Heart left ventricle (tissue), 13 donors: ENCODE data around the gene U2AF1L4.

ENCODE experiments used
- POLR2A ChIP-seq, 2 donors: fragments of 450-650 bp; IDR thresholded peaks; one replicate each; pipeline ENCODE4 v1.6.1; 2017; ENCODE audit warnings: antibody characterized with exemption in 2 of 2, mild to moderate bottlenecking in 2 of 2, moderate library complexity in 2 of 2
- TF ChIP-seq, protein P1 (sequence below), 12 donors: fragments of 200-600 bp; sonication (generic) in 4 of 12; IDR thresholded peaks; one replicate each; pipeline versions ENCODE4 v1.5.0 to v1.8.0; 2018 to 2022; ENCODE audit warnings: antibody characterized with exemption in 12 of 12, mild to moderate bottlenecking in 5 of 12
- donor health status: ischemic (EF 13 %, LVEDD 7.1; RV severe dilation, severe dysfunction).
- donor health status: DM: no; HTN: yes; CAD: no.
- donor health status: DM: no; HTN: no; CAD: no.
- donor health status: ischemic (EF 25% LVEDD 6.9; RV normal size, moderate dysfunction).
- donor health status: ischemic (EF 25% LVEDD 5.7; RV mildly dilated, moderate dysfunction).
- donor health status: ischemic (EF 35%, LVEDD 5.7; RV mildly dilated, moderate dysfunction).
- donor health status: nonischemic (EF 11% LVEDD 7.7; RV severe dilation, severe dysfunction).
- donor health status: DM: yes; HTN: yes; CAD: no.
- donor health status: PGD.
- donor health status: ischemic (EF 29% LVEDD 5.4; RV normal size, mild dysfunction).
- donor health status: nonischemic (EF 23%, LVEDD 6.1; RV moderate dilation, normal function).

DNA sequence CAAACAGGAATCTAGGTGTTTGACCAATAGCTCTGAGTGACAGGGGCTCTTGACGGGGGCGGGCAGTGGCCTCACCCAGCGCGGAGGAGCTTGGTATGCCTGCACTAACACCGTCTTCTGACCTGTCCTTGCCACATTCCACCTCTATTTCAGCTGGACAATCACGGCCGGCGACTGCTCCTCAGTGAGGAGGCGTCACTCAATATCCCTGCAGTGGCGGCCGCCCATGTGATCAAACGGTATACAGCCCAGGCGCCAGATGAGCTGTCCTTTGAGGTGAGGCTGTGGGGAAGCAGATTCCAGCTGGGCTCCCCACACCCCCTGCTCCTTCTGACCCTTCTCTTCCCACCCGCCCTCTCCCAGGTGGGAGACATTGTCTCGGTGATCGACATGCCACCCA, 34.8 kb upstream of the U2AF1L4 start:
- TF ChIP-seq, protein P1, sequence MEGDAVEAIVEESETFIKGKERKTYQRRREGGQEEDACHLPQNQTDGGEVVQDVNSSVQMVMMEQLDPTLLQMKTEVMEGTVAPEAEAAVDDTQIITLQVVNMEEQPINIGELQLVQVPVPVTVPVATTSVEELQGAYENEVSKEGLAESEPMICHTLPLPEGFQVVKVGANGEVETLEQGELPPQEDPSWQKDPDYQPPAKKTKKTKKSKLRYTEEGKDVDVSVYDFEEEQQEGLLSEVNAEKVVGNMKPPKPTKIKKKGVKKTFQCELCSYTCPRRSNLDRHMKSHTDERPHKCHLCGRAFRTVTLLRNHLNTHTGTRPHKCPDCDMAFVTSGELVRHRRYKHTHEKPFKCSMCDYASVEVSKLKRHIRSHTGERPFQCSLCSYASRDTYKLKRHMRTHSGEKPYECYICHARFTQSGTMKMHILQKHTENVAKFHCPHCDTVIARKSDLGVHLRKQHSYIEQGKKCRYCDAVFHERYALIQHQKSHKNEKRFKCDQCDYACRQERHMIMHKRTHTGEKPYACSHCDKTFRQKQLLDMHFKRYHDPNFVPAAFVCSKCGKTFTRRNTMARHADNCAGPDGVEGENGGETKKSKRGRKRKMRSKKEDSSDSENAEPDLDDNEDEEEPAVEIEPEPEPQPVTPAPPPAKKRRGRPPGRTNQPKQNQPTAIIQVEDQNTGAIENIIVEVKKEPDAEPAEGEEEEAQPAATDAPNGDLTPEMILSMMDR (IDR thresholded peaks at IDR 0.05) = no peak
- TF ChIP-seq POLR2A (IDR thresholded peaks at IDR 0.05) = no peak
